Muscle layer of duodenum (tissue), 2 donors: ENCODE data around the gene WNT9A.
"Not testable (repeated sequence)": the region's sequence is repeated elsewhere in the genome, so short reads cannot be mapped to it uniquely, and the experiment has no call there.

ENCODE experiments used
- H3K27ac ChIP-seq: one replicate; pipeline ENCODE4 v1.7.0; 2013; ENCODE audit warnings: mild to moderate bottlenecking, low read length
- H3K27me3 ChIP-seq: one replicate; pipeline ENCODE4 v1.7.0; 2013; ENCODE audit warnings: low read depth, mild to moderate bottlenecking, control low read depth, low read length
- H3K36me3 ChIP-seq, 2 donors: one replicate each; pipeline ENCODE4 v1.7.0; 2013; ENCODE audit warnings: low read length in 2 of 2, control low read depth in 1 of 2, mild to moderate bottlenecking in 1 of 2; ENCODE audit not compliant: insufficient read depth in 2 of 2, control insufficient read depth in 1 of 2
- H3K4me1 ChIP-seq, 2 donors: one replicate each; pipeline ENCODE4 v1.7.0; 2013; ENCODE audit warnings: low read length in 2 of 2, mild to moderate bottlenecking in 2 of 2, control low read depth in 1 of 2, moderate library complexity in 1 of 2; ENCODE audit not compliant: insufficient read depth in 2 of 2, control insufficient read depth in 1 of 2
- H3K4me3 ChIP-seq, 2 donors: one replicate each; pipeline ENCODE4 v1.7.0; 2013; ENCODE audit warnings: low read length in 2 of 2, low read depth in 1 of 2, mild to moderate bottlenecking in 1 of 2
- H3K9me3 ChIP-seq, 2 donors: one replicate each; pipeline ENCODE4 v1.7.0; 2013; ENCODE audit warnings: low read length in 2 of 2, control low read depth in 1 of 2, mild to moderate bottlenecking in 1 of 2; ENCODE audit not compliant: control insufficient read depth in 1 of 2
- donor health status: healthy.

Gene WNT9A, protein sequence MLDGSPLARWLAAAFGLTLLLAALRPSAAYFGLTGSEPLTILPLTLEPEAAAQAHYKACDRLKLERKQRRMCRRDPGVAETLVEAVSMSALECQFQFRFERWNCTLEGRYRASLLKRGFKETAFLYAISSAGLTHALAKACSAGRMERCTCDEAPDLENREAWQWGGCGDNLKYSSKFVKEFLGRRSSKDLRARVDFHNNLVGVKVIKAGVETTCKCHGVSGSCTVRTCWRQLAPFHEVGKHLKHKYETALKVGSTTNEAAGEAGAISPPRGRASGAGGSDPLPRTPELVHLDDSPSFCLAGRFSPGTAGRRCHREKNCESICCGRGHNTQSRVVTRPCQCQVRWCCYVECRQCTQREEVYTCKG

GRCh38 chr1:227947676-227948492 lies at the start of gene WNT9A:
Gene WNT9A (minus strand): TSS chr1:227947932. CDS start chr1:227947887, 45 bp downstream.
- no peaks in the 10 kb centered on the region for H3K9me3 ChIP-seq
- peaks cover 0 to 45% of the 10 kb centered on the region in 2 donors for H3K4me1 ChIP-seq
- peaks cover 8% of the 10 kb centered on the region for H3K27me3 ChIP-seq
- peak within 1 kb of the TSS; percentile 57 to 76 for H3K4me3 ChIP-seq
- no peaks in the 10 kb centered on the region for H3K36me3 ChIP-seq
- H3K27ac ChIP-seq: peak within 1 kb of the TSS; percentile 29

DNA sequence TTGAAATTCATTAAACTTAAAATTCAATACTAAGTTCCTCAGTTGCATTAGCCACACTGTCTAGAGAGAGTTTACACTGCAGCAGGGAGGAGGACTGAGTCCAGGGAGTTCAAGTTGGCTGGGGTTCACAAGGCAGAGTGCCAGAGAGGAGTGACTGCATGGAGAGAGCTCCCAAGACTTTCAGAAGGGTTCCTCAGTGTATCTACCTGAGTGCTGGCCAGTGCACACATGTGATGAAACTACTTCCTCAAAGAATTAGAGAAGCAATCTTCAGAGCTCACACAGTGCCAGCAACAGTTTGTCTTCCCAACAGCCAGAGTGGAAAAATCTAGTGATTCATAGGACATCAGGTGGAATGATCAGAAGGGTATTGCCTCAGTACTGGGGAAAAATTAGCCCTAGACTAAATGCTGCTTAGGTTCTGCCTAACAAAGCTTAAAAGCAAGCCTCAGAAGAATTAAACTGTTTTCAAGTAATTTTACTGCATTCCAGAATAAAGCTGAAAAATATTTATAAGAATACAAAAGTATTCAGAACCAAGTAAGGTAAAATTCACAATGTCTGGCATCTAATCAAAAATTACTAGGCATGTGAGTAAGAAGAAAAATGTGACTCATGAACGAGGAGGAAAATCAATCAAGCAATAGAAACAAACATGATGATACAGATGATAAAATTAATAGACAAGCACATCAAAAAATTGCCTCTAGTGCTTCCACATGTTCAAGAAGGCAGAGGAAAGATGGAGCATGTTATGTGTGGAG lies 48.6 kb upstream of the WNT9A start:
- Histone ChIP-seq H3K4me3 (no peak overlapping the region), H3K27ac (no peak overlapping the region), H3K4me1 (no peaks in the 10 kb centered on the region), H3K9me3 (peaks cover 8 to 32% of the 10 kb centered on the region in 2 donors), H3K27me3 (no peaks in the 10 kb centered on the region), H3K36me3 (no peaks in the 10 kb centered on the region)

DNA sequence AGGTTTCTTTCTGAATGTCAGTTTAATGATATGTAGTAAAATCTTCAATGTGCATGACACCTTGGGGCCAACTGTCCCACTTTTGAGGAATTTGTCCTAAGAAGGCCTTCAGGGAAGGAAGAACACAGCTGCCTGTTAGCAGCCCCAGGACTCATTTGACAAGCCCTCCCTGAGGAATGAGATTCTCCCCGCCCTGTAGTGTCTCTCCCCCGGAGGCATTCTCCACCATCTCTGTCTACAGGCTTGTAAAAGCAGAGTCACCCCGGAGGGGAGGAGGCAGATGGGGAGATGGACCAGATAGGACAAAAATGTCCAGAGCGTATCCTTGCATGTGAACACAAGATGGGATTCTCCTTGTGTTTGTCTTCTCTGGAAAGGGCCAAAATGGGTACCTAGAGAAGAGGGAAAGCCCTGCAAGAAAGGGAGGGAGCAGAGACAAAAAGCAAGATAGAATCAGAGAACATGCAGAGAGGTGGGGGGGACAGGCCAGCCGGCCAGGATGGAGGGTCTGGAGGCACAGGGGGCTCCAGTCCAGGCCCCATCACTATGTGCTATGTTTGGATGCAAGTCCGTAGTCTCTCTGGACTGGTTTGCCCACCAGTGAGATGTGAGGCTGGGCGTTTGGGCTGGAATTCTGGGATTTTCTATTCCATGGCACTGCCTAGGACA lies 47.0 kb upstream of the WNT9A start:
- Histone ChIP-seq H3K4me3 (no peak overlapping the region), H3K9me3 (peaks cover 8 to 32% of the 10 kb centered on the region in 2 donors), H3K36me3 (no peaks in the 10 kb centered on the region), H3K27ac (no peak overlapping the region), H3K4me1 (no peaks in the 10 kb centered on the region), H3K27me3 (no peaks in the 10 kb centered on the region)

DNA sequence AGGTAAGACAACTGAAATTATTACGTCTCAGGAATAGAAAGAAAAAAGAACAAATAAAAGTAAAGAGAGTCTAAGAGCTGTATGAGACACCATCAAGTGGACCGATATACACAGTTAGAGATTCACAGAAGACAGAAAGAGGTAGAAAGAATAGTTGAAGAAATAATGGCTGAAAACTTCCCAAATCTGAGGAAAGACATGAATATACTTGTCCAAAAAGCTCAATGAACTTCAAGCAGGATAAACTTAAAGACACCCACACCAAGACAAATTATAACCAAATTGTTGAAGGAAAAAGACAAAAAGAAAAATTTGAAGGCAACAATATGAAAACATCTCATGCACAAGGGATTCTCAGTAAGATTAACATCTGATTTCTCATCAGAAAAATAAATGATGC lies 39.4 kb upstream of the WNT9A start:
- H3K9me3 ChIP-seq: peaks cover 0 to 4% of the 10 kb centered on the region in 2 donors
- H3K27me3 ChIP-seq: no peaks in the 10 kb centered on the region
- H3K27ac ChIP-seq: no peak overlapping the region
- no peaks in the 10 kb centered on the region for H3K36me3 ChIP-seq
- H3K4me1 ChIP-seq: no peaks in the 10 kb centered on the region
- H3K4me3 ChIP-seq: no peak overlapping the region

DNA sequence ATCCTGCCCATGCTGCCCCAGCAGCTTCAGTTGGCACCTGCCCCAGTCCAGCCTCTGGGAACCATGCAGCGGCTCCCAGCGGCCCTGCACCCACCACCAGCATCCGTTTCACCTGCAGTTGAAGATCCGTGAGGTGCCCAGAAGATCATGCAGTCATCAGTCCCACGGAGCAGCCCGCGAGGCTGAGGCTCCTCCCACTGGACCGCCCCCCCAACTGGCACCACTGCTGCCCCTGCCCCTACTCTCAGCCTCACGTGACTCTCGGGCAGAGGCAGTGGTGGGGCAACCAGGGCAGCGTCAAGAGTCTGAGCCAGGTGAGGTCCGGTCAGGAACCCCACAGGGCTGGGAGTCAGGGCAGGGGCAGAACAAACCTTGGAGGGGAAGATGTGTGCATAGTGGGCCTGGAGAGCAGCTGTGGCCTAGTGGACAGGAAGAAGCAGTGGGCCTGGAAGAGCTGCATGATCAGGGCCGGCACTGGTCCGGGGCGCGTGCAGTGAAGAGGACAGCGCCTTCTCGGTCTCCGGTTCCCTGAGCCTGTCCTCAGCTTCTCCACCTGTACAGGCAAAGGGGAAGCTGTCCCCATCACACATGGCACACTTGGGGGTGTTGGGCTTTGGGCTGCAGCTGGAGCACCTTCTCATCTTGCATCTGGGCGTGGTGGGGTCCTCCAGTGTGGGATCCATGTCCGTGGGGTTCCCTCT lies 28.0 kb upstream of the WNT9A start:
- not testable (repeated sequence) for H3K27me3 ChIP-seq, H3K36me3 ChIP-seq, H3K4me1 ChIP-seq, H3K4me3 ChIP-seq, H3K9me3 ChIP-seq, H3K27ac ChIP-seq

GRCh38 chr1:227973724-227974288 lies 26.1 kb upstream of the WNT9A start:
- not testable (repeated sequence) for H3K9me3 ChIP-seq, H3K27ac ChIP-seq, H3K36me3 ChIP-seq, H3K4me1 ChIP-seq, H3K4me3 ChIP-seq, H3K27me3 ChIP-seq

DNA sequence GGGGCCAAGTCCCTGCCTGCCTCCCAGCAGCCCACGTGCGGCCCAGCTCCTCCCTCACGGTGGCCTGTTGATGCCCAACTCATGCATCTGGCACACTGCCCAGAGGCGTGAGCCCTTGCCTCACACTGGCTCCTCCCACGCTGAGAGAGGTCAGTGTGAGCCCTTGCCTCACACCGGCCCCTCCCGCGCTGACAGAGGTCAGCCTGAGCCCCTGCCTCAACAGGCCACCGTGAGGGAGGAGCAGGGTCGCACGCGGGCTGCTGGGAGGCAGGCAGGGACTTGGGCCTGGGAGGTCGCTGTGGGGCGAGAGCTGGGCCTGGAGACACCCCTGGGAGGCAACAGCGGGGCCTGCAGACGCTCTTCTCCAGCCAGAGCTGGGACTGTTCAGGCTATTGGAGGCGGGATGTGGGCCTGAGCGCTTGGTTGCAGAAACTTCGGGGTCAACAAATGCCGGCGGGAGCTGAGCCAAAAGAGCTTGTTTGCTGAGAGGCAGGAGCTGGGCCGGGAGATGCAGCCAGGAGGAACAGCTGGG lies 25.2 kb upstream of the WNT9A start:
- H3K27ac ChIP-seq, H3K36me3 ChIP-seq, H3K9me3 ChIP-seq, H3K4me3 ChIP-seq, H3K4me1 ChIP-seq, H3K27me3 ChIP-seq: not testable (repeated sequence)

- not testable (repeated sequence) for H3K36me3 ChIP-seq, H3K27me3 ChIP-seq, H3K4me1 ChIP-seq, H3K4me3 ChIP-seq, H3K9me3 ChIP-seq, H3K27ac ChIP-seq
Measured at GRCh38 chr1:227972283-227972679, 24.5 kb upstream of the WNT9A start.

DNA sequence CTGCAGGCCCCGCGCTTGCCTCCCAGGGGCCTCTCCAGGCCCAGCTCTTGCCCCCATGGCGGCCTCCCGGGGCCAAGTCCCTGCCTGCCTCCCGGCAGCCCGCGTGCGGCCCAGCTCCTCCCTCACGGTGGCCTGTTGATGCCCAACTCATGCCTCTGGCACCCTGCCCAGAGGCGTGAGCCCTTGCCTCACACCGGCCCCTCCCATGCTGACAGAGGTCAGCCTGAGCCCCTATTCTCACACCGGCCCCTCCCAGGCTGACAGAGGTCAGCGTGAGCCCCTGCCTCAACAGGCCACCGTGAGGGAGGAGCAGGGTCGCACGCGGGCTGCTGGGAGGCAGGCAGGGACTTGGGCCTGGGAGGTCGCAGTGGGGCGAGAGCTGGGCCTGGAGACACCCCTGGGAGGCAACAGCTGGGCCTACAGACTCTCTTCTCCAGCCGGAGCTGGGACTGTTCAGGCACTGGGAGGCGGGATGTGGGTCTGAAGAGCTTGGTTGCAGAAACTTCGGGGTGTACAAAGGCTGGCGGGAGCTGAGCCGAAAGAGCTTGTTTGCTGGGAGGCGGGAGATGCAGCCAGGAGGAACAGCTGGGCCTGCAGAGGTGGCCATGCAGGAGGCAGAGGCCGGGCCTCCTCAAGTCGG lies 24.0 kb upstream of the WNT9A start:
- H3K9me3 ChIP-seq, H3K27ac ChIP-seq, H3K4me3 ChIP-seq, H3K27me3 ChIP-seq, H3K36me3 ChIP-seq, H3K4me1 ChIP-seq: not testable (repeated sequence)

DNA sequence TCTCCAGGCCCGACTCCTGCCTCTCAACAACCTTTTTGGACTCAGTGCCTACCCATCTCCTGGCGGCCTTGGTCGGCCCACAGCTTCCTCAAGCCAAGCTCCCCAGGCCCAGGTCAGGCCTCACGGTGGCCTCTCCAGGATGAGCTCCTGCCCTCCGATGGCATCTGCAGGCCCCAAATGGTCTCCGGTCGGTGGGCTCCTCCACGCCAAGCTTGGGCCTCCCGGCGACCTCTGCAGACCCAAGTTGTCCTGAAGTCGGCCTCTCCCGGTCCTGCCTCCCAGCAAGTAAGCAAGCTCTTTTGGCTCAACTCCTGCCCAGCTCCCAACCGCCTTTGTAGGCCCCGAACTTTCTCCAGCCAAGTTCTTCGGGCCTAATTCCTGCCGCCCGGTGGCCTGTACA lies 23.5 kb upstream of the WNT9A start:
- not testable (repeated sequence) for H3K9me3 ChIP-seq, H3K27me3 ChIP-seq, H3K4me3 ChIP-seq, H3K4me1 ChIP-seq, H3K27ac ChIP-seq, H3K36me3 ChIP-seq
